Gastrocnemius medialis (tissue), 4 donors: Measurements from ENCODE around the gene SRGAP3.

Experiments used
- POLR2A ChIP-seq, 2 donors: fragments of 450-650 bp; IDR thresholded peaks; one replicate each; pipeline ENCODE4 v1.6.1; 2017; ENCODE audit warnings: antibody characterized with exemption in 2 of 2, mild to moderate bottlenecking in 2 of 2, moderate library complexity in 2 of 2
- TF ChIP-seq, protein P1 (sequence below), 5 experiments: fragments of 450-650 bp in 3 of 5; fragments of 200-600 bp in 2 of 5; sonication (generic) in 2 of 5; IDR thresholded peaks in 4 of 5; conservative IDR thresholded peaks in 1 of 5; 1 replicate in 4 of 5; 2 replicates in 1 of 5; pipeline ENCODE4 v1.5.1; 2016 to 2019; ENCODE audit warnings: antibody characterized with exemption in 5 of 5, mild to moderate bottlenecking in 3 of 5, moderate library complexity in 3 of 5

- TF ChIP-seq, protein P1, sequence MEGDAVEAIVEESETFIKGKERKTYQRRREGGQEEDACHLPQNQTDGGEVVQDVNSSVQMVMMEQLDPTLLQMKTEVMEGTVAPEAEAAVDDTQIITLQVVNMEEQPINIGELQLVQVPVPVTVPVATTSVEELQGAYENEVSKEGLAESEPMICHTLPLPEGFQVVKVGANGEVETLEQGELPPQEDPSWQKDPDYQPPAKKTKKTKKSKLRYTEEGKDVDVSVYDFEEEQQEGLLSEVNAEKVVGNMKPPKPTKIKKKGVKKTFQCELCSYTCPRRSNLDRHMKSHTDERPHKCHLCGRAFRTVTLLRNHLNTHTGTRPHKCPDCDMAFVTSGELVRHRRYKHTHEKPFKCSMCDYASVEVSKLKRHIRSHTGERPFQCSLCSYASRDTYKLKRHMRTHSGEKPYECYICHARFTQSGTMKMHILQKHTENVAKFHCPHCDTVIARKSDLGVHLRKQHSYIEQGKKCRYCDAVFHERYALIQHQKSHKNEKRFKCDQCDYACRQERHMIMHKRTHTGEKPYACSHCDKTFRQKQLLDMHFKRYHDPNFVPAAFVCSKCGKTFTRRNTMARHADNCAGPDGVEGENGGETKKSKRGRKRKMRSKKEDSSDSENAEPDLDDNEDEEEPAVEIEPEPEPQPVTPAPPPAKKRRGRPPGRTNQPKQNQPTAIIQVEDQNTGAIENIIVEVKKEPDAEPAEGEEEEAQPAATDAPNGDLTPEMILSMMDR (IDR thresholded peaks at IDR 0.05 in 4 of 5, conservative IDR thresholded peaks at IDR 0.05 in 1 of 5) = no peak
- no peak for TF ChIP-seq POLR2A (IDR thresholded peaks at IDR 0.05)
These were observed 39.7 kb downstream of the SRGAP3 start for GRCh38 chr3:9209777-9210176.
